ENCODE results near the gene COL6A6. TPM values are rescaled to one million over a fixed set of nuclear protein-coding genes. Genes with fewer than 3 reads are reported as not detected.

Gene COL6A6
- total RNA-seq, 1 donor, result under 0.01 TPM

DNA sequence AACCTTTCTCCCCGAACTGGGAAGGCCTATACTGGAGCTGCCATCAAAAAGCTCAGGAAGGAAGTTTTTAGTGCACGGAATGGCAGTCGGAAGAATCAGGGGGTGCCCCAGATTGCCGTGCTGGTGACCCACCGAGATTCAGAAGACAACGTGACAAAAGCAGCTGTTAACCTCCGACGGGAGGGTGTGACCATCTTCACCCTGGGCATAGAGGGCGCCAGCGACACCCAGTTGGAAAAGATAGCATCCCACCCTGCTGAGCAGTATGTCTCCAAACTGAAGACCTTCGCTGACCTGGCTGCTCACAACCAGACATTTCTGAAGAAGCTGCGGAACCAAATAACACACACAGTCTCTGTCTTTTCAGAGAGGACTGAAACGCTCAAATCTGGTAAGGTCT, 48.2 kb downstream of the COL6A6 start:
- H3K4me3 ChIP-seq (ENCODE audit: low read length), result no peak overlapping the region

More for the DNA sequence above, 48.2 kb downstream of the COL6A6 start:
- Histone ChIP-seq H3K27me3 (ENCODE audit: insufficient read depth, low read length) (no peaks in the 10 kb centered on the region), H3K4me1 (ENCODE audit: insufficient read depth, low read length) (no peaks in the 10 kb centered on the region), H3K9me3 (ENCODE audit: low read depth, low read length) (no peaks in the 10 kb centered on the region)

Other genes starting within 250 kb of the COL6A6 start
- gene COL6A5, start 171.5 kb upstream of the COL6A6 start, total RNA-seq, result not detected
- gene PIK3R4, start 229.7 kb downstream of the COL6A6 start, total RNA-seq, result 14.4 TPM